Lower leg skin (tissue), 3 donors: ENCODE data around the gene VEGFC.

ENCODE experiments used
- POLR2A ChIP-seq, 2 donors: fragments of 450-650 bp; IDR thresholded peaks; one replicate each; pipeline ENCODE4 v1.6.1; 2016 to 2017; ENCODE audit warnings: antibody characterized with exemption in 2 of 2, mild to moderate bottlenecking in 1 of 2, moderate library complexity in 1 of 2
- TF ChIP-seq, protein P1 (sequence below), 3 donors: fragments of 450-650 bp; IDR thresholded peaks; one replicate each; pipeline ENCODE4 v1.5.1; 2016; ENCODE audit warnings: antibody characterized with exemption in 3 of 3, mild to moderate bottlenecking in 3 of 3, moderate library complexity in 2 of 3

DNA sequence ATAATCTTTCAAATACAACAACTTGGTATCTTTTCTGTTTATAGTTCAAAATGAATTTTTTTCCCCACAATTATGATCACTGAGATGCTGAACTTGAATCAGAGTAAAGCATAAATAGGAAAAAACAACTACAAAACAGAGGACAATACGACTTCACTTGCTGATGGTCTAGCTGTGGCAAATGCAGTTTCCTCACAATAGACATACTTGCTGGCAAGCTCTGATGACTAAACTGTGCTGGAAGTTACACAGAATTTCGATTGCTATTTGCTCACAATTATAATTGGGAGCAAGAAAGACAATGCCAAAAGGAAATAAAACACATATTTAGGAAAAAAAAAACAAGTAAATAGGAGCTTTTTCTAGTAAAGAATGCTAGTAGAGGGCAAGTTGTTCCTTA lies 14.7 kb downstream of the VEGFC start:
- TF ChIP-seq, protein P1, sequence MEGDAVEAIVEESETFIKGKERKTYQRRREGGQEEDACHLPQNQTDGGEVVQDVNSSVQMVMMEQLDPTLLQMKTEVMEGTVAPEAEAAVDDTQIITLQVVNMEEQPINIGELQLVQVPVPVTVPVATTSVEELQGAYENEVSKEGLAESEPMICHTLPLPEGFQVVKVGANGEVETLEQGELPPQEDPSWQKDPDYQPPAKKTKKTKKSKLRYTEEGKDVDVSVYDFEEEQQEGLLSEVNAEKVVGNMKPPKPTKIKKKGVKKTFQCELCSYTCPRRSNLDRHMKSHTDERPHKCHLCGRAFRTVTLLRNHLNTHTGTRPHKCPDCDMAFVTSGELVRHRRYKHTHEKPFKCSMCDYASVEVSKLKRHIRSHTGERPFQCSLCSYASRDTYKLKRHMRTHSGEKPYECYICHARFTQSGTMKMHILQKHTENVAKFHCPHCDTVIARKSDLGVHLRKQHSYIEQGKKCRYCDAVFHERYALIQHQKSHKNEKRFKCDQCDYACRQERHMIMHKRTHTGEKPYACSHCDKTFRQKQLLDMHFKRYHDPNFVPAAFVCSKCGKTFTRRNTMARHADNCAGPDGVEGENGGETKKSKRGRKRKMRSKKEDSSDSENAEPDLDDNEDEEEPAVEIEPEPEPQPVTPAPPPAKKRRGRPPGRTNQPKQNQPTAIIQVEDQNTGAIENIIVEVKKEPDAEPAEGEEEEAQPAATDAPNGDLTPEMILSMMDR (IDR thresholded peaks at IDR 0.05): no peak
- no peak for TF ChIP-seq POLR2A (IDR thresholded peaks at IDR 0.05)
